ENCODE data around the gene PCTP.
A peak's percentile ranks its signal among the peaks of the same experiment; 100 is the strongest.

The PCTP gene

GRCh38 chr17:55750750-55751657 is at the start of gene PCTP:
Gene PCTP (plus strand): TSS chr17:55751051. CDS start chr17:55751104, 53 bp downstream.
- peak; percentile 86 for DNase-seq (ENCODE audit: low spot score)

GRCh38 chr17:55702150-55702549 is 48.7 kb upstream of the PCTP start:
- no peak for DNase-seq (ENCODE audit: low spot score)

- no peak for DNase-seq (ENCODE audit: low spot score)
Observed at GRCh38 chr17:55704401-55704800, 46.5 kb upstream of the PCTP start.

GRCh38 chr17:55705847-55706246 is 45.0 kb upstream of the PCTP start:
- DNase-seq (ENCODE audit: low spot score), result peak; percentile 8

- DNase-seq (ENCODE audit: low spot score), result no peak
Observed at GRCh38 chr17:55706808-55707773, 43.8 kb upstream of the PCTP start.

GRCh38 chr17:55708175-55708974 is 42.5 kb upstream of the PCTP start:
- no peak for DNase-seq (ENCODE audit: low spot score)

GRCh38 chr17:55709440-55709839 is 41.4 kb upstream of the PCTP start:
- no peak for DNase-seq (ENCODE audit: low spot score)

GRCh38 chr17:55709984-55710383 is 40.9 kb upstream of the PCTP start:
- DNase-seq (ENCODE audit: low spot score), result no peak

- no peak for DNase-seq (ENCODE audit: low spot score)
Observed at GRCh38 chr17:55710410-55710809, 40.4 kb upstream of the PCTP start.

- DNase-seq (ENCODE audit: low spot score), result no peak
Observed at GRCh38 chr17:55710829-55711496, 39.9 kb upstream of the PCTP start.

GRCh38 chr17:55717432-55717831 is 33.4 kb upstream of the PCTP start:
- no peak for DNase-seq (ENCODE audit: low spot score)

GRCh38 chr17:55717898-55718735 is 32.7 kb upstream of the PCTP start:
- DNase-seq (ENCODE audit: low spot score), result peak; percentile 63

GRCh38 chr17:55720919-55721836 is 29.7 kb upstream of the PCTP start:
- DNase-seq (ENCODE audit: low spot score), result no peak

GRCh38 chr17:55722016-55722736 is 28.7 kb upstream of the PCTP start:
- DNase-seq (ENCODE audit: low spot score), result no peak

GRCh38 chr17:55722742-55723487 is 27.9 kb upstream of the PCTP start, which contains the start of gene TMEM100:
Gene TMEM100 (minus strand): TSS chr17:55722864. CDS start chr17:55721070, 1,794 bp downstream.
- DNase-seq (ENCODE audit: low spot score), result peak; percentile 10

GRCh38 chr17:55723488-55723848 is 27.4 kb upstream of the PCTP start:
- DNase-seq (ENCODE audit: low spot score), result no peak

GRCh38 chr17:55726440-55726839 is 24.4 kb upstream of the PCTP start:
- no peak for DNase-seq (ENCODE audit: low spot score)

GRCh38 chr17:55727275-55727674 is 23.6 kb upstream of the PCTP start:
- no peak for DNase-seq (ENCODE audit: low spot score)

Data from kidney capillary endothelial cell (primary cell).